HG03045 (cell line): ENCODE data around the gene BRICD5.

Source experiments
- ATAC-seq: cut with Tn5 transposase; IDR thresholded peaks from one replicate; pipeline ENCODE4 v1.9.1; 2021; ENCODE audit warnings: mild to moderate bottlenecking, moderate library complexity; ENCODE audit not compliant: unreplicated experiment

The BRICD5 gene

DNA sequence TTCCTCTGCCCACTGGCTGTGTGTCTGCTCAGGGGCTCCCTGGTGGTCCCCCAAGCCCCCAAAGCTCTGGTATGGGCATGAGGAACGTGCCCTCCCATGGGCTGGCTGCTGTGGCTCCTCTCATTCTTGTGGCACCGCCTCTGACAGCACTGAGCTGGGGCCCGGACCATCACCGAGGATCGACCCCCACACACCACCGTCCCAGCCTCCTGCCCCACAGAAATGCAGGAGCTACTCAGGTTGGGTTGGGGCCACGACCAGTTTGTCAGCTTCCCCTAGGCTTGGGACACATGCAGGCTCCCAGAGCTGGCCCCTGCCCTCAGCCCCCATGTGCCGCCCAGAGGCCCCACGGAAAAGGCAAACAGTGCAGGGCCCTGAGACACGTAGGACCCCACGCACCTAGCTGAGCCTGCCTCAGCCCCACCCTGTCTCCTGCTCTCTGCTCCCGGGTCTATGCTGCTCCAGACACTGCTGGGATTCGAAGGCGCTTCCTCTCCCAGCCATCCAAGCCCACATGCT, 11.0 kb downstream of the BRICD5 start:
- ATAC-seq, result no peak

DNA sequence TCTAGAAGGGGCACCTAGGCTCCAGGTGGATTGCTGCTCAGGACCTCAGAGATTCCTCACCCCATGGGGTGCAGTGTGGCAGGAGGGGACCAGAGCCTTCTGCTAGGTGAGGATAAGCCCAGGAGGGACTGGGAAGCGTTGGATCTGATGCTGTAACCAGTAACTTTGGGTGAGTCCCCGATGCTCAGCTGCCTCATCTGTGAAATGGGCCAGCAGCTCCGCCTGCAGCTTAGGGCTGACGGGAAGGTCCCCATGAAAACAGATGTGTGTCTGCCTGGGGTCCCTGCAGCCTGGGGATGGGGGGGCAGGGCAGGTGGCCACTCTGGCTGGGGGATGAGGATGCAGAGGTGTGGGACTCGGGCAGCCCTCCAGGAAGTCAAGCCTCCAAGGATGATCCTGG, 11.6 kb downstream of the BRICD5 start:
- no peak for ATAC-seq

DNA sequence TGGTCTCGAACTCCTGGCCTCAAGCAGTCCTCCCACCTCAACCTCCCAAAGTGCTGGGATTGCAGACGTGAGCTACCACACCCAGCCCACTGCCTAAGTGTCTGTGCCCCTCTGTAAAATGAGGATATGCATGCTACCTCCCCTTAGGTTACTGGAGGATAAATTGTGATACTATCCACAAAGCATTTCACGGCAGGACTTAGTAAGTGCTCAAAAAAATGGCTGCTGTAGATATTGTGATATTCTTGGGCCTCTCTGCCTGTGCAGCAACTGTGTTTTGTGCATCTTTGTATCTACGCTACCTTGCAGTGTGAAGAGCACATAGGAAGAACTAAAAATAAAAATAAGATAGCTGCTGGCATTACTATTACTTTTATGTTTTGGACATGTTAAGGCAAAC, 12.4 kb downstream of the BRICD5 start:
- no peak for ATAC-seq

DNA sequence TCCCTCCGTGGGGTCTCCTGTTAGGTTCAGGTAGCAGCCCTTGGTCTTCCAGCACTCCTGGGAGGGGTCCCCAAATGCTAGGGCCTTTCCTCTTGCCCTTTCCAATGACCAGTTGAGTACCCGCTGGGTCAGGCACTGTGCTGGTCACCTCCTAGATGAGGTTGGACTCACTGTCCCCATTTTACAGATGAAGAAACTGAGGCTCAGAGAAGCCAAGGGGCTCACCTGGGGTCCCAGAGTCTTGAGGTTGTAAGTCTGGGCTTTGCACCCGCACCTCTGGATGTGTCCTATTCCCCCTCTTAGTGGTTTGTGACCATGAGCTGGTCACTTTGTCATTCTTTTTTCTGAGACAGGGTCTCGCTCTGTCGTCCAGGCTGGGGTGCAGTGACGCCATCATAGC, 12.9 kb downstream of the BRICD5 start:
- ATAC-seq, result no peak

DNA sequence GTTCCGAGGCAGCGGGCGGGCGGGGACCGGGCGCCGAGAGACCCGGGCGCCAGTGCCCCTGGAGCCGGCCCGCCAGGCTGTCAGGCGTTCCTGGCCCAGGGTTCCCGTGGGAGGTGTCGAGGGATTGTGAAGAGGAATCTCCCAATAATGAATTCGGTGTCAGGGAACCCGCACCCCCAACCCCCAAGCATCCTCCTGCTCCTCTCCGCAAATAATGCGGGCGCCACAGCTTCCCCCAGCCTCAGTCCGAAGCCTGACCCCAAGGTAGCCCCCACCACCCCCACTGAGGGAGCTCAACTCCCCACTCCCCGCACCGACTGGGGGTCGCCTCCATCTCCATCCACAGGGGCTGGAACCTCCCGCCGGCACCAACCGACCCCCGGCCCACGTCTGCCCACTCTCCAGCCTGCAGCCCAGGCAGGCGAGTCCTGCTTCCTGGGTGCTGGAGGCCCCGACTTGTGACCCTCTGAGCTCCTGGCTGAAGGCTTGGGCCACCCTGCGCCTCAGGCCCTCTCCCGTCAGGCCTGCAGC, 13.6 kb downstream of the BRICD5 start:
- ATAC-seq, result no peak

DNA sequence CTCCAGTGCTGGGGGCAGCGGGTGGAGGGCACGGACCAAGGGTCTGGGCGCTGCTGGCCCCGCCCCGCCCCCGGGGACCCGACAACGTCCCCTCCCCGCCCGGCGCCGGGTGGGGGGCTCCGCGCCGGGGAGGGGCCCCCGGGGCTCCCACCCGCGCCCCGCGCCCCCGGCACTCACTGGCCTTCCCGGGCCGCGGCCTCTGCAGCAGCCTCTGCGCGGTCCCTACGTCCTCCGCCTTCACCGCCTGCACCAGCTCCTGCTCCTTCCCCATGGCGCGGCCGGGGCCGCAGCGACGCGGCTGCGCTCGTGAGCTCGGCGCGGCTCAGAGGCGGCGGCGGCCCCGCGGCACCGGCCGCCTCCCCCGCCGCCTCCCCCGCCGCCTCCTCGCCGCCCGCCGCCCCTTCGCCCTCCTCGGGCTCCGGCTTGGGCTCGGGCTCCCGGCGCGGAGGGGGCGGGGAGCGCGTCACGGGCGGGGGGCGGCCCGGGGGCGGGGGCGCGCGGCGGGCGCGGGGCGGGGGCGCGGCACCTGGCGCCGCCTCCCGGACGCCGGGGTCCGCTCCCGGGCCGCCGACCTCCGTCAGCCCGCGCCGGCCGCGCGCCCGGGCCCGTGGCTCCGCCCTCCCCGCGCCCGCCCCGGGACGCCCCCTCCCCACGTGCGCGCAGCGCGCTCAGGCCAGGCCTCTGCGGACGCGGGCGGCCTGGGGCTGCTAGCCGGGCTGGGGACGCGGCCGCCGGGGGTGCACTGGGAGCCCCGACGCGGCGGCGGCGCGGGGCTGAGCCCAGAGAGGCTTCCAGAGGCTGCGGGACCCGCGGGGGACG, 14.3 kb downstream of the BRICD5 start, which contains the start of gene CASKIN1:
TSS of gene CASKIN1 (minus strand) at position 444 of the 819 bp plus-strand sequence. CDS start at position 271, 173 bp downstream.
- ATAC-seq, result no peak

DNA sequence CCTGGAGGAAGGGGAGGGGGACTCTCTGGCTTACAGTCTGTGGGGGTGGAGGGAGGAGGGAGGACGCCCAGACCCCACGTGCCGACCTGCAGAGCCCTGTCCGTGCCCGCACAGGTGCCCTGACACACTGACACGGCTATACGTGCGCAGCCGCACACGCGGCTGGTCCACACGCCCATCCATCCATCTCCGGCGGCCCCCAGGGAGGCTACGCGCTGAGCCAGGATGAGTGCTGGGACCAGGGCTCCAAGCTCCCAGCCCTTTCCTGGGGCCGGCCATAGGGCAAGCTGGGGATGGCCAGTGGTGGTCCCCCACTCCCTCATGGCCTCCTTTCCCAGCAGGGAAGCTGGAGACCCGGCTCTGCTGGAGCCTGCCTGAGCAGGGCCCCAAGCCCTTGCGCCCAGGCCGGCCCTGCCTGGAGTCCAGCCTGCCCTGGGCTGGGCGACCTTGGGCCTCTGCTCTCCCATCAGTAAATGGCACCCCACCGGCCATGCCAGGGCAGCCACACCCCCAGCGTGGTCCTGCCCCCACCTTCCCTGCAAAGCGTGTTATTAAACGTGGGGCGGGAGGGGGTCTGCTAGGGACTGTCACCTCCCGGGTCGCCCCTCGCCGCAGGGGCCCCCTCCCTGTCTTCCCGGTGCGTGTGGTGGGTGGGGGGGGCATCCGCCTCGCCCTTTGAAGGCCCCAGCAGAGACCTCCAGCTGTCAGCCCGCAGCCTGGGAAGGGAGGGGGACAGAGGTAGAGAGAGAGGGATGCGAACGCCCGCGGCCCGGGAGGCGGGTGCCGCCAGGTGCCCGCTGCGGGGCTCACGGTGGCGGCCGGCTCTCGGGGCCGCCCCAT, 15.1 kb downstream of the BRICD5 start:
- no peak for ATAC-seq

DNA sequence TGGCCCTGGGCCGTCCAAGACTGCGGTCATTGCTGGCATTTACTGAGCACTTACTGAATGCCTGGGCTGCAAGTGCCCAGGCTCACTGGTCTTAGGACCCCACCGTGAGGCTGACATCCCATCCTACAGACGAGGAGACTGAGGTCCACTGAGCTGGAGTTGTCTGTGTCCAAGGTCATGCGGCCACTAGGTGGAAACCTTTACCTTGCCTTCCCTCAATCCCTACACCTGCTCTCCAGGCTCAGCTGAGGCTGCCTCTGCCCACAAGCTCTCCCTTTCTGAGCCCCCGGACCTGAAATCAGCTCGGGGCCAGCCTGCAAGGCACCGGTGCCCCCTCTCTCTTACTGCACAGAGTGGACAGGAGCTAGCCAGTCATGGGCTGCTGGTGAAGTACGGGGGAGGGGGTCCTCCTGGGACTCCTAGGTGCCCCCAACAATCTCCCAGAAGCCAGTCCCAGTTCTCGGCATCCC, 15.8 kb downstream of the BRICD5 start:
- ATAC-seq, result no peak

DNA sequence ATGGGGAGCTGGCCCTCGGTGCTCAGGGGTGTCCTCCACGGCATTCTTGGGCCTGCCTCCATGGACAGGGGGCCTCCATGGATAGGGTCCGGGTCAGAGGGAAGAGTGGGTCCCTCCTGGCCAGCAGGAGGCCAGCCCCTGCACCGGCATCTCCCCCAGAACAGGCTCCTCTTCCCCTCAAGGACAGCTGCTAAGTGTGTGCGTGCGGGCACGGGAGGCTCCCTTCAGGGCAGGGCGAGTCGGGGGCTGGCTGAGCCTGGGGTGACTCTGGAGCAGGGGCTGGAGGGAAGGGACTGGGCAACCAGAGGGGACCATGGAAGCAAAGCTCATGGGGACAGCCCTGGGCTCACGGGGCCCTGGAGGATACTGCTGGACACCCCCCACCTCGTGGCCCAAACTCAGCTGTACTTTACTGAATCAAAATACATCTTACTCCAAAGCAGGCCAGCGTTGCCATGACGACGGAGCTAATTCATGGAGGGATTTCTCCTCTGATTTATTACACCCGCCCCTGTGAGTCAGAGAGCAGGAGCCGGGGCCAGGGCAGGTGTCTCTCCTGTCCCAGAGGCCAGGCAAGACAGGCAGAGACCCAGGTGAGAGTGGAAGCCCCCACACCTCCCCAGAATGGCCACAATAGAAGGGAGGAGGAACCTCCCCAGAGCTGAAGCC, 16.4 kb downstream of the BRICD5 start:
- ATAC-seq, result no peak

DNA sequence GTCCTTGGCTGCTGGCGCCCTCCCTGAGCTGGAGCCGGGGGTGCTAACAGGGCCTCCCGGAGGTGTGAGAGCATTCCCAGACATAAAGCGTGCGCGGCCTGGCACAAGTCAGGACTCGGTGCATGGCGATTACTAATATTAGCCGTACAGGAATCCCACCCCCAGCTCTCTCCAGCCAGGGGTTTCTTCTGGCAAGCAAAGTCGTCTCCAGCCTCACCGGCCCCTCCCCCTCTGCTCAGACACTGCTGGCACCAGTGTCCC, 19.3 kb downstream of the BRICD5 start:
- no peak for ATAC-seq

DNA sequence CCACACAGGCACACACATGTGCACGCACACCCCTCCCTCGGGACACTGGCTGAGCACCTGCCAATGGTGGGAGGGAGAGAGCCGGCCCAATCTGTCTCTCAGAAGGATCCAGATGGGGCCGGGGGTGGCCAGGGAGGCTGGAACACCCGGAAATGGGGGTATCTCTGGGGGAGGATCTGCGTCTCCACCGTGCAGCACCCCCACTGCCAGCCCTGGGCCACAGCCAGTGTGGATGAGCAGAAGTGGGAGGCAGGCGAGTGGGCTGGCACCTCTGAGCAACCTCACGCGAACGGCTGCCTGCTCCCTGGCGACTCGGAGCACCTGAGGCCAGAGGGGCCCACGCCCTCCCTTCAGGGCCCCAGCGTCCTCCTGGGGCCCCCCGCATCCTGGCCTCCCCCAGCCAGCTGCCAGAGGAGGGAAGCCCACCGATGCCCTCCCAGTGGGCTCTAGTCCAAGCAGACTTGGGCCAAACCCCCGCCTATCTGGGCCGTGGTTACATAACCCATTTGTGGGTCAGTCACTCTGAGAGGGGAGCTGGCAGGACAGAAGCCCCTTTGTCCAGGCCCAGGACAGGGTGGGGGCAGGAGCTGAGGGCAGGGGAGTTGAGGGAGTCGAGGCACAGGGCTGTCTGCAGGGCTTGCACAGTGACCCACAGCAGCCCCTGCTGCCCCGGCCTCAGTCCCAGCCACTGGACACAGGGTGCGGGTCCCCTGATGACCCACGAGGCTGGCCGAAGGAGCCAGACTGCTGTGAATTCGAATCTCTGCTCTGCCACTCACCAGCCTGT, 19.8 kb downstream of the BRICD5 start:
- no peak for ATAC-seq

DNA sequence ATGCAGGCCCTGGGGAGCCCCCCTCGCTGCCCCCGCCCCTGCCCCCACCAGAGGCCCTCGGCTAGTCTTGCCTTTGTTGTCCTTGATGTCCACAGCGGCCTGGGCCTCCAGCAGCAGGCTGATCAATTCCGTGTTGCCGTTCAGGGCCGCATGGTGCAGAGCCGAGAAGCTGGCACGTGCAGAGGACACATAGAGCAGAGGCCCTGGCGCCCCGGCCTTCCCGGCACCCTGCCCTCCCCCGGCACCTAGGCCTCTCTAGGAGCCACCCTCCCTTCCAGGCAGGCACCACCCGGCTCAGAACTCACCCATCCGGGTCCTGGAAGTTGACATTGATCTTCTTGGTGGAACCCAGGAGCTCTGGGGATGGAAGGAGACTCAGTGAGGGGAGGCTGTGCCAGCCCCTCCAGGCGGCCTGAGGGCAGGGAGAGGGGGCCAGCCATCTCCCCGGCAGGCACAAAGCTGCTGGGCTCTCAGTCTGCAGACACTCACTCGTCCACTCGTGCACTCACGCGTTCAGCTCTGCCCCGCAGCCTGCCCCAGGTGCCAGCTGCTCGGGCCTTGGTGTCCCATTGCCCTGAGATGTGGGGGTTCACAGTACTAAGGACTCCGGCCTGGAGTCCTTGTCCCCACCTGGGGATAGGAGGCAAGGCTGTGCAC, 20.5 kb downstream of the BRICD5 start:
- no peak for ATAC-seq

DNA sequence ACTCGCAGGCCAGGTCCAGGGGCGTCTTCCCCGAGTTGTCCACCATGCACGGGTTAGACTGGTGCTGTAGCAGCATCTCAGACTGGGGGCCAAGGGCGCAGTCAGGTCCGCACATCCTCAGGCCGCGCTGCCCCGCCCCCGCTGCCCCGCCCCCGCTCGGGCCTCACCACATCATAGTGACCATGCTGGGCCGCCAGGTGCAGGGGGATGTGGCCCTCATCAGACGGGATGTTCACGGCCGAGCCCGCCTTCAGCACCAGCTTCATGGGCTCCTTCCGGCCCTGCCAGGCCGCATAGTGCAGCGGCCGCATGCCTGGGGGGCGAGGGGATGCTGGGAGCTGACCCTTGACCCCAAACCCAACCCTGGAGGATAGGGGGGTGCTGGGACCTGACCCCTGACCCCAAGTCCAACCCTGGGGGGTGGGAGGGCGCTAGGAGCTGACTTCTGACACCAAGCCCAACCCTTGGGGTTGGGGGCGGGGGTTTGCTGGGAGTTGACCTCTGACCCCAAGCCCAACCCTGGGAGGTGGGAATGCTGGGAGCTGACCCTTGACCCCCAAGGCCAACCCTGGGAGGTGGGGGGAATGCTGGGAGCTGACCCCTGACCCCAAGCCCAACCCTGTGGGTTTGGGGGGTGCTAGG, 21.3 kb downstream of the BRICD5 start:
- no peak for ATAC-seq

DNA sequence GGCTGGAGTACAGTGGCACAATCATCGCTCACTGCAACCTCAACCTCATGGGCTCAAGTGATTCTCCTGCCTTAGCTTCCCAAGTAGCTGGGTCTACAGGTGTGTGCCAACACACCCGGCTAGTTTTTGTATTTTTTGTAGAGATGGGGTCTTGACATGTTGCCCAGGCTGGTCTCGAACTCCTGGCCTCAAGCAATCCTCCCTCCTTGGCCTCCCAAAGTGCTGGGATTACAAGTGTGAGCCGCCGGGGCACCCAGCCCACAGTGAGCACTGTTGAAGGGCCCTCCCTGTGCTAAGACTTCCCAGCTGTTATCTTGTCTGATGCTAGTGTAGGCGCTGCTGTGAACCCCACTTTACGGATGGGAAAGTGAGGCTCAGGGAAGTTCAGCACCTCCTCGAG, 22.3 kb downstream of the BRICD5 start:
- ATAC-seq, result no peak

DNA sequence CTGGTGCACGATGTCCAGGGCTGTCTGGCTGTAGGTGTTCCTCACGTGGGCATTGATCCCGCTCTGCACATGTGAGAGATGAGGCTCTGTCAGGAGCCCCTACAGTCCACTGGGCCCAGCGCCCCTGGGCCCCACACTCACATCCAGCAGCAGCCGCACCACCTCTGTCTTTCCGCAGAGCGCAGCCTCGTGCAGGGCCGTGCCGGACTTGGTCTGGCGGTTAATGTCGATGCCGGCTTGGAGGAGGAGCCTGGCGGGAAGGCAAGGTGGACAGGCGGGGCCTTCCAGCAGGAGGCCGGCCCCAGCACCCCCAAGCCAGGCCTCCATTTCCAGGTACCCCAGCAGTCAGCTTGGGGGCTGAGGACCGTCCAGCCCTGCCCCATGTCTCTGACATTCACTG, 23.5 kb downstream of the BRICD5 start:
- ATAC-seq, result no peak

DNA sequence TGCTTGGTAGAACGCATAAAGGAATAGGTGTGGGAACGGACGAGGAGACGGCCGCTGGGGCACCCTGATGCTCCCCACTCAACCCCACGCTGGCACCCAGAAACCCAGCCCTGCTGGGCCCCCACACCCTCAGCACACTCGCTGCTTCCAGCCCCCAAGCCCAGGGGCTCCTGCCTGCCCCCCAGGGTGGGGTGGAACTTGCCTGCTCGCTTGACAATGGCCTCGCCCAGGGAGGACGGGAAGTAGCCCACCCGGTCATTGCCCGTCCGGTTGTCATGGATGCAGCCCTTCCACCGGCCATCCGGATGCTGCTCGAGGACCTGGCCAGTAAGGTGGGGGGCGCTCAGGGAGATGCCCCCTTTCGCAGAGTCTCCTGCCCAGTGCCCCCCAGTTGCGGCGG, 24.2 kb downstream of the BRICD5 start:
- ATAC-seq, result no peak

DNA sequence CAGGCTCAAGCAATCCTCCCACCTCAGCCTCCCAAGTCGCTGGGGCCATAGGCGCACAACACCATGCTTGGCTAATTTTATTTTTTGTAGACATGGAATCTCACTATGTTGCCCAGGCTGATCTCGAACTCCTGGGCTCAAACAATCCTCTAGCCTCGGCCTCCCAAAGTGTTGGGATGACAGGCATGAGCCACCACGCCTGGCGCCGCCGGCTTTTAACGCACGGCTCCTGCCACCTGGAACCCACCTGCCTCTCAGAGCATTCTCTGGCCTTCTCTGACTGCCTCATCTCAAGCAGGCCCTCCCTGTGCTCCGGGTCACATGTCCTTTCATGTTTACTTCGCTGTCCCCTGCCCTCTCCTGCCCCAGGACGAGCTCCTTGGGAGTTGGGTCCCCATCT, 24.6 kb downstream of the BRICD5 start:
- no peak for ATAC-seq

DNA sequence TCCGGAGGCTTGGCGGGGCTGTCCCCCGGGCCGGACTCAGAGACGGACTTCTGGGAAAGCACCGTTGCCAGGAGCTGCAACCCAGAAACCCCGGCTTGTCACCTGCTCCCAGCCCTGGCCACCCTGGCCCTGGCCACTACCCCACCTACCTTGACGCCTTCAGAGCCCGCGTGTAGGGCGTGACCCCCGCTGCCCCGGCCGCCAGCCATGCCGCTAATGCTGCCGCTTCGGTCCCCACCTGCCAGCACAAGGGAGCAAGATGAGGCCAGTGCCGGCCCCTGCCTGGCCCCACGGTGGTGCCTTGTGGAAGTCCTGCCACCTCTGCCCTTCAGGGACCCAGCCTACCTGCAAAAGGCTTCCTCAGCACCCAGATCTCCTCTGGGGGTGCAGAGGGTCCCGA, 25.7 kb downstream of the BRICD5 start:
- ATAC-seq, result no peak

DNA sequence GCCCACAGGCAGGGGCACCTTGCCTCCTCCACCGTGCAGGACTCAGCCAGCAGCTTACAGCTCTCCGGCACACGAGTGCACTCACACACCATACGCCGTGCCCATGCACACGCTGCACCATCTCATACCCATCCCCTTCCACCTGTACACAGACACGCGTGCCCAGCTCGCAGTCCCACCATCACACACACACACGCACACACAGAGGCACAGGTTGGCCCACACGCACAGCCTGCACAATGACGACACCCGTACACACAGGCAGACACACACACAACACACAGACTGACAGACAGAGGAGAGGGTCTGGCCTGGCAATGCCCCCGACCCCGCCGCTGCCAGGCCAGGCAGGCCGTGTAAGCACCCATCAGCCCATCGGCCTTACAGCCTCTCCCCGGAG, 26.3 kb downstream of the BRICD5 start:
- no peak for ATAC-seq
